AG08396 (cell line): ENCODE results near the gene PLD6.
A peak's percentile ranks its signal among the peaks of the same experiment; 100 is the strongest.

Experiments
- DNase-seq: peaks from one replicate; pipeline ENCODE4 v3.0.0; 2012; ENCODE audit warnings: low spot score, mixed read lengths

Gene PLD6

DNA sequence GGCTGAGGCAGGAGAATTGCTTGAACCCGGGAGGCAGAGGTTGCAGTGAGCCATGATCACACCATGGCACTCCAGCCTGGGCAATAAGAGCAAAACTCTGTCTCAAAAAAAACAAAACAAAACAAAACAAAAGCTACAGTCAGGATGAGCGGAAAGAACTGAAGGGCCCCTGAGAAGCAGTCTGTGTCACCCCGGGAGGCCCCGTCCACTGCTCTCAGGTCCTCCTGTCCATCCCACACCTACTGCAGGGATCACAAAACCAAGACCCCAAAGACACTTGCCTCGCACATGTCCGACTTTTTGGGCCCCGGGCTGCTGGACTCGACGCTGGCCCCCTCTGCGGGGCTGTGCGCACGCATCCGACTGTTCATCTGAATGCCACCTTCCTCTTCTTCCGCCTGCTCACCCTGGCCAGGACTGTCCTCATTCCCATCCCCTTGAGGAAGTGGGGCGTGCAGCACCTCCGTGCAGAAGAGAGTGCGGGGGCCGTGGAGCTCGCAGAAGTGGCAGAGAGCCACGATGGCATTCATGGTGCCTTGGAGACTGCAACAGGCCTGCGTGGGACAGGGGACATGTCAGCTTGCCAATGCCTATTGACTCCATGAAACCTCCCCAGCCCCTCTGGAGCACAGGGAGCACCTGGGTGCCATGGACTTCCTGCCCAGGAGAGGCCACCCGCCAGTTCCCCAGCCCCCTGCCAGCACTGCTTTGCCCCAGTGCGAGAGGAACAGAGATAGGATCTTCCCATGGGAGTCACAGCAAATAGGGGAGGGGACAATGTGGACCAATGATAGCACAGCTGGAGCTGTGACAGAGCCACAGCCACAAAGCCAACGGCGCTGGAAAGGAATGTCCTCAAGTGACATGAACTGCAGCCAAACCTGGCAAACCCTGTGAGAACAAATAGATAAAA, 21.7 kb upstream of the PLD6 start:
- no peak for DNase-seq

DNA sequence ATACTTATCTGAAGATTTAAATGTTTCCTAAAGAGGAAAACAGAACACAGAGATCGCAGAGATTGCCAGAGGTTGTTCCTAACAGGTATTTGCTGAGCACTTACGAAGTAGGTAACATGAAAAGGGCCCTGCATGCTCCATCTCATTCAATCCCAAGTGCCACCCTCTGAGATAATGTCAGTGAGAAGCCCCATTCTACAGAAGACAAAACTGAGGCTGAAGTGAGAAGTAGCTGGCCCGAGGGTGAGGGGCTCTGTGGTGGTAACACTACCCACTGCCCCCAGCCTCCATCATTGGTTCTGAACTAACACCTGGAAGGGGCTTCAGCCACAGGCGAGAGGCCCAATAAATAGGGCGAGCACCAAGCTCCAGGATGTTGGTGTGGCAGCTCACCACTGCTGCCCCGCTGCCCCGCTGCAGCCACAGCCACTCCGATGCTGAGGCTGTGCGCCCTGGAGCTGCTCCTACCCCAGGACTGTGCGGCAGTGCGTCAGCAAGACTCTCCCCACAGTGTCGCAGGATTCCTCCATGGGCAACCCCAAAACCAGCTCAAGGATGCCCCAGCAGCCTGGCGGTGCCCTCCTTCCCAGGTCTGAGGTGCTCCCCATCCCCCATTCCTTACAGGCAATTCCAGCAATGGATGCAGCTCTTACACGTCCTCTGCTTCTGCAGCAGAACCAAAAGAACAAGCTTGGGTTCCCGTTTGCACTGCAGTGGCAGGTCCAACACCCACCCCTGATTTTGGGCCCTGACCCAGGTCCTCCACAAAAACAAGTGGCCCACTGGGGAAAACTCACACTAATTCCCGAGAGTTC, 20.5 kb upstream of the PLD6 start:
- DNase-seq: no peak

DNA sequence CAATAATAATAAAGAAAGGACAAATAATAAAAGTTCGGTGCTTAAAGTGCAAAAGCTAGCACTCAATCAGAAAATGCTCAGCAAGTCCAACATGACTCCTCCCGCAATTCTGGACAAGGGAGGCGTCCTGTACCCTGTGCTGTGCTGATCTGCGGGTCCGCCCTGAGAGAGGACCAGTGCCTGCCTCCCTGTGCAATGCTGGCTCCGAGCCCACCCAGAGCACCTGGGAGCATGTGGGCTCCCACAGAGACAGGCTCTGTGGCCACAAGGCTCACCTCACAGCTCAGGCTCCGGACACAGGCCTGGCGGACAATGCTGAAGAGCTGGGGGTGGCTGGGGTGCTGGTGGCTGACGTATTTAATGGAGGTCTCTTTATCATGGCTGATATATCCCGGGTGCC, 19.8 kb upstream of the PLD6 start:
- no peak for DNase-seq

DNA sequence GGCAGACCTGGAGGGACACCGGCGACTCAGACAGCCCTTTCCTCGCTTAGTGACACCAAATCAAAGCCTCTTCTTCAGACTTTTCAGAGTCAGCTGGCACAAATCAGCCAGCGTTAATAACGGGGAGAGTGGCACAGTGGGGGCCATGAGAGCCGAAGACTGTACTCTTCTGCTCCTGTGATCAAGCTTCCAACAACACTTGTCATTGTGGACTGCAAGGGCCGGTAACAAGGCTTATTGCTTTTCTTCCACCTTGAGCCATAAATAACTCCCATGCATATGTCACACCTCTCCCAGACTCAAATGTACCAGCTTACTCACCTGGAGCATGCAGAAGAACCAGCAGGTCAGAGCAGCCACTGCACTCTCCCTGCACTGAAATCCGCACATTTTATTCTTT, 18.0 kb upstream of the PLD6 start:
- DNase-seq: no peak

DNA sequence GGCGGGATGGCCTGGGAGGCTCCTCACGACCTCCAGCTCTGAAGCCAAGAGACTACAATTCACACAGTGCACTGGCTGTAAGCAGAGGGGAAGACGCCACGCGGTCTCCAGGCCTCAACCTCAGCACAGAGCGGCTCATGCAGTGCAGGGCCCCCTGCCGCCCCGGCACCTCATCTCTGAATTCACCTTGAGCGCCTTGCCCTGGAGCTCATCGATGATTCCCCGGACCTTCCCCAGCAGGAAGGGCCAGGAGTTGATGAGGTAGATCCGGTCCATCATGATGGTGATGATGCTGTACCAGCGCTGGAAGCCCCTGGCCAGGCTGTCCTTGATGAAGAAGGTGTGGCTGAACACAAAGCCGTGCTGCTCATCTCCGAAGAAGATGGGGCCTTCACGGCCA, 17.6 kb upstream of the PLD6 start:
- DNase-seq: no peak

DNA sequence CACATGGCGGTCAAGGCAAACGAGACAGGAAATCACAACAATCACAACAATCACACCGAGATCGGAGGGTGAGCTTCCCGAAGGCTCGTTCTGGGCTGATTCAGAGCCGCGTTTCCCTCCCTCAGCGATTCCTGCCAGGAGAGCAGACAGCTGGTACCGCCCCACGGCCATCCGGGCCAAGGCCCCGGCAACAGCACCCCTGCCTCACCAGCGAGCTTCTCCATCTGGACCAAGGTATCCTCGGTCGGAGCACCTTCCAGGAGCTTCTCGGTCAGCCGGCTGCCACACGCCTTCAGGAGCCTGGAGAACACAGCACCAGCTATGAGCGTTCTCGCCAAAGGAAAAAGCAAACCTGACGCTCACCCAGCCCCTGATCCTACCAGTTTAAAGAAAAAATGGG, 15.2 kb upstream of the PLD6 start:
- no peak for DNase-seq

DNA sequence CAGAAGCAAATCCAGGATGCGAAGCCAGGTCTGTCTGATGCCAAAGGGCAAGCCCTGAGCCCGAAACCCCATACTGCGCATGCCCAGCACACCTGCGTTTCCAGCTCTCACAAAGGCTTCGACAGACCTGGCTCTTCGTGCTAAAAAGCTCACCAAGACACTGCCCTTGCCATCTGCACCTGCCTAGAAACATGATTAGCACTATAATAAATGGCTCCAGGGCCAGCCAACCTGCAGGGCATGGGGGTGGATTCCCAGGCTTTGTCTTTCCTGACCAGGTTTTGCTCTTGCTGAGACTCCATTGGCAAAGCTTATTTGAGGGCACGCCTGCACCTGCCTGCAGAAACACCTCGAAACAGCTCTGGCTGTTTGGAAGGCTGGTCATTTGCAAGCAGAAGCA, 14.4 kb upstream of the PLD6 start:
- DNase-seq: no peak

DNA sequence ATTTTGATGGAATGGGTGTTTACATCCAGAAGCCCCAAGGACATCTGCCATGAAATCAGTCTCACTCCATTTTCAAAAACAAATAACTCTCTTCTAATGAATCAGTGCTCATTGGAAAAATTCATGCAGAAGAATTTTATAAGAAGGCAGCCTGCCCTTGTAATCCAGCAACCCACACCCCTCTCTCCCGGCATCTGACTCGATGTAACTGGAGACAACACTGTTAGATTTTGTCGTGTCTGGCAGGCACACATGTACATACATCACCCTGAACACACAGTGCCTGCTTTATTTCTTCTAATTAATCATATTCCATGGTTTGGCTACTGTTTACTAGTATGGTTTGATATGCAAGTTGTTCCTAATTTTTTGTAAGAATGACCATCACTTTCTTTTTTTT, 11.9 kb upstream of the PLD6 start:
- DNase-seq: no peak

DNA sequence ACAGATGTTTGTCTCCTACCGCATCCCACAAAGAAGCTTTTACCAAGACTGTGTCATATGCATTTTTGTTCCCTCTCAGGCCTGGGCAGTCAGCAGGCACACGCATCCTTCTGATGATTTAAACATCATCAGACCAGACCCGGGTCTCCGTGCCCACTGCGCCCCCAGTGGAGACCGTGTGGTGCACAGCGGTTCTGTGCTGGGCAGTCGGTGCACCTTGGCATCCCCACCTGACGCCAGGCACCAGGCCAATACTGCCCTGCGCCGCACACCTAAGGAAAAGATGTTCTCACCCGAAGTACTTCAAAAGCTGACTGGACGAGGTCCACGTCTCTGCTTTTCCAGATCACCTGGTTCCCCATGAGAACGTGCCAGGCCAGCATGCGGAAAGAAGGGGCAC, 10.6 kb upstream of the PLD6 start:
- DNase-seq: no peak

DNA sequence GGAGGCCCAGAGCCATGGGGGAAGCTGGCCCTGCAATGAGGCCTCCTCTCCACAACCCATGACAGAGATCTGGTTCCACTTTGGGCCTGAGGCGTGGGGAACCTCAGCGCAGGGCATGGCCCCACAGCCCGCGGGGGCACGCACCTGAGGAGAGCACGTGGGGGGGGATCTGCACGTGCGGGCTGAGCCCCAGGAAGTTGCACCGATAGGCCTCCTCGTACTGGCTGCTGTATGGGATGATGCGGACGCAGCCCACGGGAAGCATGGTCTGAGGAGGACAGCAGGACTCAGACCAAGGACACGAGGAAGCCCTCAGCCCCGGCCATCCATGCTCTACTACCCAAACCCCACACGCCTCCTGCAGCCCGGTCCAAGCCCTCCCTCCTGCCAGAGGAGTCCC, 10.1 kb upstream of the PLD6 start:
- DNase-seq: no peak

DNA sequence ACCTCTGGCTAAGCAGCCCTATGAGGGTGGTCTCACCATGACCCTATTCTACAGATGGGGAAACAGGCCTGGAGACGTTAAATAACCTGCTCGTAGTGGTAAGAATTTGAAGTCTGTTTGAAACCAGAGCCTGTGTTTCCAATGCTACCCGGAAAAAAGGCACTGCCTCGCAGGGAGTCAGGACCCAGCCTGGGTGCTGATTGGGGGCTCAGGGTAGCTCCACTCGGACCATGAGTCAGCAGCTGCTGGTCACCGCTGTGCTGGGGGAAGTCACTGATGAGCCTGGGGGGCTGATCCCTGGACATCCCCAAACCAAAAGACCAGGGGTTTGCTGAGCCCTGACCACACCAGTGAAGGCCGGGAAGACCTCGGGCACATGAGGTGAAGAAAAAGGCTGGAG, 9.4 kb upstream of the PLD6 start:
- DNase-seq: no peak

DNA sequence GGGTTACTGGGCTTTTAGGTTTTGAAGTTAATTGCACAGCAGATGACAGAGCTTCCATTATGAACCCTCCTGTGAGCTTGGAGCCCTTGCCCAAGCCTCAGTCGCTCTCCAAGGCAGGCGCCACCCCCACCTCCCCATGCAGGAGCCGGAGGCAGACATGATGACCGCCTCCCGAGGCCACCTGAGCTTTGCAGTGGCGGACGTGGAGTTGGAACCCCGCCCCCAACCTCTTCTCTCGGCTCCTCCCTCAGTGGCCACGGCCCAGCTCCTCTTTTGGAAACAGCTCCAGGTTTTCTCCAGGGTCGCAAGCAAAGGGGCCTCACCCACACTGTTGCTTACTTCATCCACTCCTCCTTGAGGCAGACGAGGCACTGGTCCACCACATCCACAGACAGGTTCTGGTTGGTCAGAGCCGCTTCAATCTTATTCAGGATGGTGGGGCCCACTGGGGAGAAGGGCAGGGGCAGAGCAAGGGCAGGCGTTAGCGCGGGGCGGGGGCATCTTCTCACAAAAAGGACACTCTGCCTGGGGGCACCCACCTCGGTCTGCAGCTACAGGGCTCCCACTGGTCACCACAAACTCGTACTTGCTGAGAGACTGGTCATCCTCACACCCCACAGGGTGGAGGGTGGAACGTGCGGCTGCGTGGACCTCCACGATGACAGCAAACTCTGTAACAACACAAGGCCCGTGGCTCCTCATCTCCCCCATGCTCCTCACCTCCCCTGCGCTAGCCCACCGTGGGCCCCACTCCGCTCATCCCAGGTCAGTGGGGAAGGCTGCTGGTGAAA, 8.7 kb upstream of the PLD6 start:
- no peak for DNase-seq

DNA sequence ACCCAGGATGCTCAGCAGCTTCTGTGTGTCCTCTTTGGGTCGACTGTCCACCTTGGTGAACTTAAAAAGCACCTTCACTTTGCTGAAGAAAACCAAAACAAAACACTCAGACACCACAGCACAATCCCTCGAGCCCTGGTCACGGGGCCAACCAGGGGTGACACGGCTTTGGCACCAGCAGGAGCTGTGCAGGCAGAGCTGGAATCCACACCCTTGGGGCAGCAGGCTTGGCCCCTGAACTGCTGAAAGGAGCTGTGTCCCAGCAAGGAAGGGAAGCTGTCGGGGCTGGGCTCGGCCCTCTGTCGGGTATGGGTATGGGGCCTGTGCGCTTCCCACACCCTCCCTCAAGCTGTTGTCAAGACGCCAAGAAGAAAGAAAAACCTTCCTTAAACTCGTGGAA, 7.6 kb upstream of the PLD6 start:
- DNase-seq: no peak

DNA sequence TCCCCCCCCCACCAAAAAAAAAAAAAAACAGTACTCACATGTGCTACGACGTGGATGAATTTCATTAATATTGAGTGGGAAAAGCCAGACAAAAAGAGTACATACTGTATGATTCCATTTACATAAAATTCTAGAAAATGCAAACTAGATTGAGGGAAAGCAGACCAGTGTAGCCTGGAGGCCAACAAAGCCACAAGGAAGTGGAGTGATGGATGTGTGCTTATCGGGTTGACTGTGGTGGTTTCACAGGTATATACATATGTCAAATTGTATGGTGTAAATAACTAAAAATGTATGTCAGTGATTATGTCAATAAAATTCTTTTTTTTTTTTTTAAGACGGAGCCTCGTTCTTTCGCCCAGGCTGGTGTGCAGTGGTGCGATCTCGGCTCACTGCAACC, 1.9 kb upstream of the PLD6 start:
- no peak for DNase-seq

DNA sequence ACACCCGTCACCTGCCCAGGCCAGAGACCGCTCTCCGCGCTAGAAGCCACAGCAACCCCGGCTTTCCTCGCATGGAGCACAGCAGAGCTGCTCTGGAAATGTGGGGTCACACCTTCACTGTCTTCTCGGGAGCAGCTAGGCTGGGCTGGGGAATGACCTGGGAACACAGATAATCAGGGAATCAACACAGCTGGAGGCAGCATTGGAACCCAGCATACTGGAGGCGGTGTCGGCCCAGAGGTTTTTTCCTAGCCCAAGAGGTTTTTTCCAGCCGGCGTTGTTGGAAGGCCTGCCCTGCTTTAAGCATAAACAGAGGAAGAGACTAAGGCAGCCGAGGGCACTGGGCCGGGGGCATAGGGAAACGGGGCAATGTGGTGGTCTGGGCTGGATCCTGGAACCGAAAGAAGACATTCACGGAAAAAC, 791 bp upstream of the PLD6 start:
- DNase-seq: peak; percentile 48

DNA sequence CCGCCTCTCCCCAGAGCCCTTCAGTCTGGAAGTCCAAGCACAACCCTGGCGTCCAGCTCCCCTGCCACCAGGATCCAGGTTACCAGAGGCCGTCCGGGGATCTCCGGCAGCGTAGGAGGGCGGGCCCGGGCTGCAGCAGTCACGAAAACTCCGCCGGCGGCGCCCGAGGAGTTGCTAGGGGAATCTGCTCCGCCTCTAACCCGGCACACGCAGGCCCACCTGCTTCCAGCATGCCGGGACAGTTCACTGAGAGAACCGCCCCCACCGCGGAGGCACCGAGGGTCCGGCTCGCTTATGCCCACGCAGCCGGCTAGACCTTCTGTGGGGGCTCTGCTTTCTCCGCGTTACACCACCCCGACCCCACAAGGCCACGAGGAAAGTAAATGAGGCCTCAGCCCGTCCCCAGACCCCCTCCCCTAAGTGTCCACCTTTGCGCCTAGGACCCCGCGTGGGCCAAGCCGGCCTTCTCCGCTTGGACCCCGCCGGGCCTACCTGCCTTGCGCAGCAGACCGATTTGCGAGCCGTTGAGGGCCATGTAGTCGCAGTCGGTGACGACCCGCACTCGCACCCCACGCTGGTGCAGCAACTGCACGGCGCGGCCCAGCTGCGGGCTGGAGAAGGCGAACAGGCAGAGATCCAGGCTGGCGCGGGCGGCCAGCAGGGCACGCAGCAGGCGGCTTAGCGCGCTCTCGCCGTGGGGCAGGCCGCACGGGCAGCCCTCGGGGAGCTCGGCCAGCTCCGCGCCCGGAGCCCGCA, 587 bp downstream of the PLD6 start:
- peak; percentile 79 for DNase-seq

DNA sequence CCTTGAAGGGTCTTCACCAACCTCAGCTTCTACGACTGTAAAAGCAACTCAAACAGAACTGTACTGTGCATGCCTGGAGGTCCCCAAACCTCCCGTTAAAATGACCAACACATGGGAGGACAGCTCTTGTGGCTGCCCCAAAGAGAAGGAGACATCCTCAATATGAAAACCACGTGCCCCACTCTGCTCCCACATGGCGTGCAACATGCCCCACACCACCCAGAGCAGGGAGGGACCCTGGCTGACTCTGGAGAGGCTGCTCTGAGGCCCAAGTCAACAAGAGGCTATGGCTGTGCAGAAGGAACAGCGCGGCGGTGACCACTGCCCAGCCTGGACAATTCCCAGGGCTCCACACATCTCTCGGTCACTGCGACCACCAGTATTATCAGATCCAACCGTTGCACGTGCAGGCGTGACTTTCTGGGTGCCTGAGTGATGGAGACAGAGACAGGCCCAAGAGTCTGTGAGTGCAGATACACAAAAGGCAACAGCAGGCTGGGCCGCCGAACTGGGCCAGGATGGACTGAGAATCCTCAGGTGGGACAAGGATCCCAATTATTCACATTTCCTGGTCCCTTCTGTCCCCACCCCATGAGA, 1.4 kb downstream of the PLD6 start:
- no peak for DNase-seq

DNA sequence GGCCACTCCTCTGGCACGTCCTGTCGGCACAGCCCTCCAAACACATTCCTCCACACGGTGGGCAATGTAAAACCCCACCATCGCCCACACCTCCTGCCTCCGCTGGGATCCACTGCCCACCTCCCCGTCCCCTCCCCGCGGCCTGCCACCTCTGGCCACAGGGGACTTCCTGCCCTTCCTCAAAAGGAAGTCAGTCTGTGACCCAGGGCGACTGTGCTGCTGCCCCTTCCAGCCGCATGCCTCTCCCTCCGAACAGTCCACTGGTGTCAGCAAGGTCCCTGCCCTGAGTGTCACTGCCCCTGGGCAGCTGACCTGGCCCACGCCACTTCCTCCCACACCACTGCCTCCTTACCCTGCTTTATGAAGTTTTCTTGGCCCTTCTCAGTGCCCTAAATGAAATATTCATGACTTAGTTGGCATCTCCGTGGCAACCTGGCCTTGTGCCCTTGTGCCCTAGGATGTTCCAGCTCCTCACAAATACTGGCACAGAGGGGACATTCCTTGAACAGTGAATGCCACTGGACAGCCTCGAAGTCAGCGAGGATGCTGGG, 2.0 kb downstream of the PLD6 start:
- no peak for DNase-seq

DNA sequence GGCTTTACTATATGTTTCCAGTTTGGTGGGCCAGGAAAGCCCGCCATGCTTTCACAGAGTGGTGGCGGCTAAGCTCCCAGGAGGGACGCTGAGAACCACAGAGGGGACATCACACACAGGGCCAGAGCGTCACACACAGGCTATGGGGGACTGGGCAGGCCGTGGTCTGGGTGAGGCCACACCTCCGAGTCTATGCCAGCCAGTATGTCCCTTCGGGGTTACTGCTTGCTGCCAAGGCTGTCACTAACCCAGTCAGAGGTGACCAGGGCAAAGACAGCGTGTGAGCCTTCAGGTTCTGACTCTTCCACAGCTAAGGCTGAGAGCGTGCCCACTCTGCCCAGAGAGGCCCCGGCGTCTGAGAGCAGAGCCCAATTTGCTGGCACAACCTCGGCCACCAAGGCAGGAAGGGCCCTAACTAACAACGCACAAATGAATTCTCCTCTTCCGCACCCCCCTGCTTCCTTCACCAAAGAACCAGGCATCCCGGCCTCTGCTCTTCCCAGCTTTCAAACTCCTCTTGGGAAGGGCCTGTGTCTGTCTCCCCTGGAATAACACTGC, 2.9 kb downstream of the PLD6 start:
- no peak for DNase-seq

DNA sequence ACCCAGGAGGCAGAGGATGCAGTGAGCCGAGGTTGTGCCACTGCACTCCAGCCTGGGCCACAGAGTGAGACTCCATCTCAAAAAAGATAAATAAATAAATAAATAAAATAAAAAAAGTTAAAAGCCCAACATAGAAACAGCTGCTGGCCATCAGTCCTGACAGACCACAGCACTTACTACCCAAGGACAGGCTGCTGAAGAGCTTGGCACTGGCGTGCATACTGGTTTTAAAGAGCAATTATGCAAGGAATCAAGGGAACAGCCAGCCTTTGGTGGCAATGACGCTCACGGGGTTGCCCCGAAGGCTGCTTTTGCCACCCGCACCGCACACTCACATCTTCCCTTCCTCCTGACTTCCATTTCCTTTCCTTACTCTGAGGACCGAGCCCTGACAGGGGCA, 4.2 kb downstream of the PLD6 start:
- no peak for DNase-seq

DNA sequence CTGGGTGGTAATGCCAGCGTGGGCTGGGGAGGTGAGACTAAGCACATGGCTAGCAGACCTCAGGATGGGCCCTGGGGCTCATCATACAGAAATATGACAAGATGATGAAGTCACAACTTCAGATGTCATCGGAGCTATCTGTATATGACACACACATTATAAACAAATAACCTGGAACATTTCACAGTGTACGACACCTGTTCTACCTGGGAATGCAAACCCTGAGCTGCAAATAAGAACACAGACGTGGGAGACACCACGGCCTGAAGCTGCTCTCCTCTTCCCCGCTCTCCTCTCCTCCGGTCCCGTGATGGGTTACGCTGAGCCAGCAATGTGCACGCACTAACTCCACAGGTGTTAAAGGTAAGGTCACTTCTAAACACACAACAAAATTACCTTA, 4.9 kb downstream of the PLD6 start:
- DNase-seq: no peak
